Gastroesophageal sphincter (tissue), 3 donors: ENCODE measurements around the gene SLC9A3.

Experiments
- EP300 ChIP-seq: sonication (generic); formaldehyde crosslinking; IDR thresholded peaks from one replicate; pipeline ENCODE4 v1.6.1; 2017; ENCODE audit warnings: antibody characterized with exemption, mild to moderate bottlenecking
- POLR2A ChIP-seq, 2 donors: fragments of 450-650 bp; IDR thresholded peaks; one replicate each; pipeline ENCODE4 v1.6.1; 2017; ENCODE audit warnings: antibody characterized with exemption in 2 of 2, mild to moderate bottlenecking in 2 of 2, moderate library complexity in 1 of 2
- TF ChIP-seq, protein P1 (sequence below), 4 experiments: fragments of 200-600 bp in 2 of 4; fragments of 450-650 bp in 2 of 4; sonication (generic) in 1 of 4; IDR thresholded peaks; one replicate each; pipeline ENCODE4 v1.5.1; 2017 to 2019; ENCODE audit warnings: antibody characterized with exemption in 4 of 4, mild to moderate bottlenecking in 2 of 4, moderate library complexity in 2 of 4

DNA sequence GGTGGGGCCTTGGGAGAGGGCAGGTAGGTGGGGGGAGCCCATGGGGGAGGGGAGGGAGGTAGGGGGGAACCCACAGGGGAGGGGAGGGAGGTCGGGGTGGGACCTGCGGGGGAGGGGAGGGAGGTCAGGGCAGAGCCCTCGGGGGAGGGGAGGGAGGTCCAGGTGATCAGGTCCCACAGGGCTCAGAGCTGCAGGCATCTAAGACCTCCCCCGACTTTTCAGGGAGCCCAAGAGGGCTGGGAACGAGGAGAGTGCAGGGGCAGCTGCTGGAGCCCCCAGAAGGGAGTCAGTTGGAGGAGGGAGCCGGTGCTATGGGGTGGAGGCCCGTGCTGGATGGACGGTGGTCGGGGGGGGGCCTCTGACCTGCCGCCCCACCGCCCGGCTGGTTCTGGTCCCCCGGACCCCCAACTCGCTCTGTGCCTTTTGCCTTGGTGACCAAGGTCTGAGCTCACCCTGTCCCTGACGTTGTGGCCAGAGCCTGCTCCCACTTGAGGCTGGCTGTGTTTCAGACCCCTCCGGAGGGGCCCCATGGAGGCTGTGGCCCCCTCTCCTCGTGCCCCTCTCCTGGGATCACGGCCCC, 31.8 kb downstream of the SLC9A3 start:
- no peak for TF ChIP-seq POLR2A (IDR thresholded peaks at IDR 0.05)
- TF ChIP-seq, protein P1, sequence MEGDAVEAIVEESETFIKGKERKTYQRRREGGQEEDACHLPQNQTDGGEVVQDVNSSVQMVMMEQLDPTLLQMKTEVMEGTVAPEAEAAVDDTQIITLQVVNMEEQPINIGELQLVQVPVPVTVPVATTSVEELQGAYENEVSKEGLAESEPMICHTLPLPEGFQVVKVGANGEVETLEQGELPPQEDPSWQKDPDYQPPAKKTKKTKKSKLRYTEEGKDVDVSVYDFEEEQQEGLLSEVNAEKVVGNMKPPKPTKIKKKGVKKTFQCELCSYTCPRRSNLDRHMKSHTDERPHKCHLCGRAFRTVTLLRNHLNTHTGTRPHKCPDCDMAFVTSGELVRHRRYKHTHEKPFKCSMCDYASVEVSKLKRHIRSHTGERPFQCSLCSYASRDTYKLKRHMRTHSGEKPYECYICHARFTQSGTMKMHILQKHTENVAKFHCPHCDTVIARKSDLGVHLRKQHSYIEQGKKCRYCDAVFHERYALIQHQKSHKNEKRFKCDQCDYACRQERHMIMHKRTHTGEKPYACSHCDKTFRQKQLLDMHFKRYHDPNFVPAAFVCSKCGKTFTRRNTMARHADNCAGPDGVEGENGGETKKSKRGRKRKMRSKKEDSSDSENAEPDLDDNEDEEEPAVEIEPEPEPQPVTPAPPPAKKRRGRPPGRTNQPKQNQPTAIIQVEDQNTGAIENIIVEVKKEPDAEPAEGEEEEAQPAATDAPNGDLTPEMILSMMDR (IDR thresholded peaks at IDR 0.05), result no peak
- TF ChIP-seq EP300, result no peak
